HEK293T (cell line): ENCODE measurements around the gene ANO10.
A peak's percentile ranks its signal among the peaks of the same experiment; 100 is the strongest.
"Not testable (repeated sequence)": the region's sequence is repeated elsewhere in the genome, so short reads cannot be mapped to it uniquely, and the experiment has no call there.

ENCODE experiments used
- CTCF ChIA-PET: fragments of 350-600 bp; formaldehyde crosslinking; extraction: SDS; loops from one replicate; lab custom pipeline; 2021; ENCODE audit warnings: antibody characterized with exemption, inconsistent platforms; lab: Yijun Ruan, JAX
- POLR2A ChIA-PET: fragments of 350-600 bp; formaldehyde crosslinking; extraction: SDS; loops from one replicate; lab custom pipeline; 2020; ENCODE audit warnings: antibody characterized with exemption, inconsistent platforms; lab: Yijun Ruan, JAX
- DNase-seq: peaks from one replicate; pipeline ENCODE4 v3.0.0; 2012; ENCODE audit warnings: mixed read lengths; ENCODE audit errors: extremely low spot score
- ARNT ChIP-seq: fragments of 450-650 bp; IDR thresholded peaks from 2 replicates; pipeline ENCODE4 v1.6.1; 2017; ENCODE audit warnings: mild to moderate bottlenecking
- BHLHE40 ChIP-seq: fragments of 450-650 bp; IDR thresholded peaks from 2 replicates; pipeline ENCODE4 v1.6.1; 2016; ENCODE audit warnings: mild to moderate bottlenecking, moderate library complexity, borderline replicate concordance
- ELF4 ChIP-seq: fragments of 450-650 bp; IDR thresholded peaks from 2 replicates; pipeline ENCODE4 v1.6.1; 2017; ENCODE audit warnings: antibody characterized with exemption
- FOXA1 ChIP-seq: fragments of 450-650 bp; IDR thresholded peaks from 2 replicates; pipeline ENCODE4 v1.6.1; 2016; ENCODE audit warnings: mild to moderate bottlenecking
- FOXK2 ChIP-seq: fragments of 450-650 bp; IDR thresholded peaks from 2 replicates; pipeline ENCODE4 v1.6.1; 2016; ENCODE audit warnings: mild to moderate bottlenecking
- FOXM1 ChIP-seq: fragments of 450-650 bp; IDR thresholded peaks from 2 replicates; pipeline ENCODE4 v1.6.1; 2017; ENCODE audit warnings: mild to moderate bottlenecking, borderline replicate concordance
- HDGF ChIP-seq: fragments of 450-650 bp; IDR thresholded peaks from 2 replicates; pipeline ENCODE4 v1.6.1; 2017; ENCODE audit warnings: antibody characterized with exemption, borderline replicate concordance
- L3MBTL2 ChIP-seq: fragments of 450-650 bp; conservative IDR thresholded peaks from 2 replicates; pipeline ENCODE4 v1.6.1; 2016; ENCODE audit warnings: mild to moderate bottlenecking
- LEF1 ChIP-seq: fragments of 450-650 bp; IDR thresholded peaks from 2 replicates; pipeline ENCODE4 v1.6.1; 2017; ENCODE audit warnings: mild to moderate bottlenecking, borderline replicate concordance
- NFRKB ChIP-seq: fragments of 450-650 bp; IDR thresholded peaks from 2 replicates; pipeline ENCODE4 v1.6.1; 2016; ENCODE audit warnings: mild to moderate bottlenecking, moderate library complexity
- PKNOX1 ChIP-seq: fragments of 450-650 bp; IDR thresholded peaks from 2 replicates; pipeline ENCODE4 v1.6.1; 2016
- SP1 ChIP-seq: fragments of 450-650 bp; IDR thresholded peaks from 2 replicates; pipeline ENCODE4 v1.6.1; 2017
- SUZ12 ChIP-seq: fragments of 450-650 bp; IDR thresholded peaks from 2 replicates; pipeline ENCODE4 v1.6.1; 2016; ENCODE audit warnings: mild to moderate bottlenecking
- TARDBP ChIP-seq: fragments of 450-650 bp; IDR thresholded peaks from 2 replicates; pipeline ENCODE4 v1.6.1; 2016
- ZNF384 ChIP-seq: fragments of 450-650 bp; IDR thresholded peaks from 2 replicates; pipeline ENCODE4 v1.6.1; 2016

The ANO10 gene

GRCh38 chr3:43580181-43580580, 41.6 kb downstream of the ANO10 start:
- ChIA-PET POLR2A (no interaction called here), CTCF (no interaction called here)
- no peak for DNase-seq
- TF ChIP-seq FOXK2: no peak
- TF ChIP-seq FOXA1: no peak
- TF ChIP-seq TARDBP: no peak

- CTCF ChIA-PET: no interaction called here
- POLR2A ChIA-PET: no interaction called here
- TF ChIP-seq PKNOX1: no peak
- DNase-seq: no peak
These were observed 48.2 kb downstream of the ANO10 start for GRCh38 chr3:43573576-43573975.

- DNase-seq, POLR2A ChIA-PET, CTCF ChIA-PET: not testable (repeated sequence)
- peak; percentile 50; the same call in 1 of the 2 replicates for TF ChIP-seq L3MBTL2
These were observed 56.0 kb downstream of the ANO10 start for GRCh38 chr3:43565661-43566341.

GRCh38 chr3:43559961-43560360, 61.9 kb downstream of the ANO10 start:
- no peak for DNase-seq
- CTCF ChIA-PET: no interaction called here
- POLR2A ChIA-PET: no interaction called here
- TF ChIP-seq ELF4 (no peak), BHLHE40 (no peak), FOXM1 (no peak), SUZ12 (no peak), ARNT (no peak), LEF1 (no peak), SP1 (no peak), NFRKB (no peak), L3MBTL2 (no peak), FOXA1 (no peak), HDGF (no peak), FOXK2 (no peak), PKNOX1 (no peak), TARDBP (no peak)

GRCh38 chr3:43558171-43558570, 63.6 kb downstream of the ANO10 start:
- ChIA-PET CTCF (interaction anchor here (0.7 kb wide), 1 partner anchor 197 kb away, joined by 3 read pairs; no protein-coding TSS in a partner anchor), POLR2A (no interaction called here)
- DNase-seq: no peak
- no peak for TF ChIP-seq FOXM1
- TF ChIP-seq HDGF: no peak
- no peak for TF ChIP-seq ELF4

- POLR2A ChIA-PET: no interaction called here
- TF ChIP-seq PKNOX1 (no peak), L3MBTL2 (no peak), SP1 (no peak), FOXK2 (no peak), ZNF384 (no peak), BHLHE40 (no peak), ELF4 (no peak), LEF1 (no peak)
- DNase-seq: no peak
- CTCF ChIA-PET: no interaction called here
These were observed 72.1 kb downstream of the ANO10 start for GRCh38 chr3:43549626-43550290.

GRCh38 chr3:43544277-43544676, 77.5 kb downstream of the ANO10 start:
- peak; percentile 40 for DNase-seq
- 0 out of 2 replicates have a peak, but pooled peaks have one; percentile 37 for TF ChIP-seq ZNF384
- CTCF ChIA-PET: interaction anchor here (0.6 kb wide), 1 partner anchor 198 kb away, joined by 3 read pairs; no protein-coding TSS in a partner anchor
- POLR2A ChIA-PET: not testable (repeated sequence)
